ENCODE measurements around the gene SERPINB7.

SERPINB7 gene

DNA sequence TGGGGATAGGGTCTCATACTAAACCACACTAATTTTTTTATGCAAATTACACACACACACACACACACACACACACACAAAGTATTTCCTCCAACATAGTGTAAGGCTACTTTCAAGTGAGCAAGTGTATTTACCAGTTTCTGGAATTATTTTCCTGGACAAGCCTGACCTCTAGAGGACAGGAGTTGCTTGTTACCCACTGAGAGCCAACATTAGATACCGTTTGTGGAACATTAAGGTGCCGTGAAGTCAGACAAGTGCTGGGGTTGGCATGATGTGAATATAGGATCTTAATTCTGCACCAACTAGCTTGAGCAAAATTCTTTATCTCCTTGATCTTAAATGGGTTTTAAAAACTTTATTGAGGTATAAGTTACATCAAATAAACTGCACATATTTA lies 72.9 kb downstream of the SERPINB7 start:
- peak; percentile 32 for DNase-seq (ENCODE audit: low spot score)

- DNase-seq (ENCODE audit: low spot score): peak; percentile 13
Observed at GRCh38 chr18:63850020-63850419, 74.8 kb downstream of the SERPINB7 start.

DNA sequence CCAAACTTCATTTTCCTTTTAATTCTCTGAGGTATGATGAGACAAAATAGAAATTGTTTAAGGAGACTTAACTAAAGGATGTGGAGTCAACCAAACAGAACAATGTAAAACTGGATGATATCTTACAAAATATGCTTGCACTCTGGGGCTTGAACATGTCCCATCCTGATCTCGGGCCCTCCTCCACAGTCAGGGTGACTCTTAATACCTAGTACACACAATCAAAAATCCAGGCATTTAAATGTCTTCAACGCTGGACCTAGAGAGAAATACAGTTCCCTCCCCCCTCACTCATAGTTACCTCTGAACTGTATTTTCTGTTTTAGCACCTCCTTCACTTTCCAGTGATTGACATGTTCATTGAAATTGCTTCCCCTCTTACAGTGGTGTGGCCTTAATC lies 75.4 kb downstream of the SERPINB7 start:
- DNase-seq (ENCODE audit: low spot score): no peak

All from SW480 (cell line).